H1 (cell line): ENCODE data around the gene FAT1. TPM values are rescaled to one million over a fixed set of nuclear protein-coding genes. Genes with fewer than 3 reads are reported as not detected.
A peak's percentile ranks its signal among the peaks of the same experiment; 100 is the strongest.

ENCODE experiments used
- CTCF ChIA-PET: fragments of 300-600 bp; sonication (Branson Sonifier 250); formaldehyde crosslinking; loops from one replicate; lab custom pipeline; 2021; ENCODE audit not compliant: partially characterized antibody; lab: Charles Lee
- POLR2A ChIA-PET: fragments of 300-600 bp; sonication (Branson Sonifier 250); formaldehyde crosslinking; loops from one replicate; lab custom pipeline; 2021; ENCODE audit warnings: inconsistent platforms; ENCODE audit not compliant: partially characterized antibody; lab: Charles Lee
- DNase-seq, 2 experiments: peaks; one replicate each; pipeline versions ENCODE4 v3.0.0 to v3.0.0-alpha.2; 2010 to 2022; ENCODE audit warnings: low spot score in 2 of 2, low read depth in 1 of 2, mixed read lengths in 1 of 2
- FAIRE-seq: peaks from 2 replicates; lab custom pipeline; 2011; peaks lifted over from hg19 to GRCh38; lab: Jason Lieb, UNC
- H2AFZ ChIP-seq: 2 replicates; pipeline ENCODE4 v1.8.1; 2012; ENCODE audit warnings: low read length, inconsistent platforms
- H2AK5ac ChIP-seq: 2 replicates; pipeline ENCODE4 v1.6.1; 2013; ENCODE audit warnings: low read depth, low read length
- H2BK120ac ChIP-seq: replicated peaks from 2 replicates; pipeline ENCODE3; 2013; ENCODE audit warnings: low read depth, low read length, inconsistent platforms
- H2BK12ac ChIP-seq: 2 replicates; pipeline ENCODE4 v1.6.1; 2013; ENCODE audit warnings: low read depth, low read length
- H2BK15ac ChIP-seq: 2 replicates; pipeline ENCODE4 v1.6.1; 2013; ENCODE audit warnings: low read length
- H2BK20ac ChIP-seq: 2 replicates; pipeline ENCODE4 v1.6.1; 2013; ENCODE audit warnings: low read length
- H2BK5ac ChIP-seq: 2 replicates; pipeline ENCODE4 v1.6.1; 2013; ENCODE audit warnings: low read depth, low read length
- H3K14ac ChIP-seq: 2 replicates; pipeline ENCODE4 v1.6.1; 2013; ENCODE audit warnings: inconsistent platforms; ENCODE audit not compliant: insufficient read length
- H3K18ac ChIP-seq: 2 replicates; pipeline ENCODE4 v1.6.1; 2013; ENCODE audit warnings: low read length; ENCODE audit errors: extremely low read depth
- H3K23ac ChIP-seq: 2 replicates; pipeline ENCODE4 v1.6.1; 2013; ENCODE audit warnings: inconsistent platforms; ENCODE audit not compliant: insufficient read length
- H3K23me2 ChIP-seq: 2 replicates; pipeline ENCODE4 v1.6.1; 2013; ENCODE audit warnings: low read depth, low read length
- H3K27ac ChIP-seq: 2 replicates; pipeline ENCODE4 v1.6.1; 2011; ENCODE audit warnings: low read depth, low read length, inconsistent platforms
- H3K27me3 ChIP-seq, 4 experiments: replicated peaks in 1 of 4; 1 replicate in 1 of 4; 2 replicates in 3 of 4; pipeline versions ENCODE4 v1.6.1 to v1.8.1; 2011 to 2013; ENCODE audit warnings: low read length in 3 of 4, mild to moderate bottlenecking in 3 of 4, inconsistent platforms in 2 of 4, mixed read lengths in 2 of 4, moderate library complexity in 1 of 4; ENCODE audit not compliant: control insufficient read depth in 3 of 4, insufficient read depth in 3 of 4; ENCODE audit errors: extremely low read depth in 1 of 4
- H3K36me3 ChIP-seq, 4 experiments: 2 replicates each; pipeline versions ENCODE4 v1.6.1 to v1.8.1; 2011 to 2013; ENCODE audit warnings: mild to moderate bottlenecking in 4 of 4, low read length in 3 of 4, moderate library complexity in 2 of 4, control low read depth in 1 of 4, inconsistent platforms in 1 of 4; ENCODE audit not compliant: insufficient read depth in 4 of 4, control insufficient read depth in 2 of 4
- H3K4ac ChIP-seq: replicated peaks from 2 replicates; pipeline ENCODE3; 2013; ENCODE audit warnings: low read length, low read depth, mixed read lengths, inconsistent platforms; ENCODE audit not compliant: insufficient read length
- H3K4me1 ChIP-seq, 4 experiments: replicated peaks in 1 of 4; 1 replicate in 1 of 4; 2 replicates in 3 of 4; pipeline versions ENCODE4 v1.6.1 to v1.8.1; 2011 to 2013; ENCODE audit warnings: low read length in 3 of 4, inconsistent platforms in 2 of 4, mixed read lengths in 1 of 4; ENCODE audit not compliant: insufficient read depth in 4 of 4, control insufficient read depth in 3 of 4
- H3K4me2 ChIP-seq, 2 experiments: 2 replicates each; pipeline versions ENCODE4 v1.6.1 to v1.8.1; 2011 to 2013; ENCODE audit warnings: low read depth in 2 of 2, low read length in 2 of 2, control low read depth in 1 of 2, inconsistent platforms in 1 of 2, mild to moderate bottlenecking in 1 of 2; ENCODE audit not compliant: insufficient read depth in 1 of 2
- H3K4me3 ChIP-seq, 4 experiments: fragments of 200-600, 300-600 bp in 1 of 4; sonication (generic), shearing (Covaris generic), sonication (Bioruptor Twin) in 1 of 4; 2 replicates each; pipeline versions ENCODE4 v1.5.1 to v1.8.1; 2011 to 2016; ENCODE audit warnings: low read length in 4 of 4, low read depth in 3 of 4, control low read depth in 2 of 4, inconsistent platforms in 2 of 4, mild to moderate bottlenecking in 2 of 4, mixed read lengths in 1 of 4, moderate library complexity in 1 of 4; ENCODE audit not compliant: insufficient read depth in 2 of 4; ENCODE audit errors: extremely low read depth in 1 of 4
- H3K56ac ChIP-seq: replicated peaks from 2 replicates; pipeline ENCODE3; 2013; ENCODE audit warnings: low read depth, mild to moderate bottlenecking, mixed read lengths, low read length, inconsistent platforms; ENCODE audit not compliant: insufficient read length
- H3K79me1 ChIP-seq: 2 replicates; pipeline ENCODE4 v1.6.1; 2013; ENCODE audit warnings: low read depth, low read length, control low read depth
- H3K79me2 ChIP-seq, 2 experiments: 2 replicates each; pipeline versions ENCODE4 v1.6.1 to v1.8.1; 2012 to 2013; ENCODE audit warnings: low read length in 2 of 2, mild to moderate bottlenecking in 2 of 2, inconsistent platforms in 1 of 2; ENCODE audit not compliant: insufficient read depth in 2 of 2, control insufficient read depth in 1 of 2
- H3K9ac ChIP-seq, 4 experiments: replicated peaks in 1 of 4; 1 replicate in 1 of 4; 2 replicates in 3 of 4; pipeline versions ENCODE4 v1.6.1 to v1.8.1; 2011 to 2013; ENCODE audit warnings: low read depth in 3 of 4, low read length in 3 of 4, control low read depth in 2 of 4, mild to moderate bottlenecking in 2 of 4, moderate library complexity in 2 of 4, inconsistent platforms in 1 of 4; ENCODE audit errors: extremely low read depth in 1 of 4
- H3K9me3 ChIP-seq, 2 experiments: 2 replicates each; pipeline versions ENCODE4 v1.6.1 to v1.8.1; 2012 to 2013; ENCODE audit warnings: mild to moderate bottlenecking in 2 of 2, moderate library complexity in 2 of 2, control low read depth in 1 of 2, inconsistent platforms in 1 of 2, low read depth in 1 of 2, low read length in 1 of 2, mixed read lengths in 1 of 2; ENCODE audit not compliant: insufficient read depth in 2 of 2
- H4K20me1 ChIP-seq, 2 experiments: replicated peaks in 1 of 2; 2 replicates each; pipeline versions ENCODE3 to v1.8.1; 2011 to 2013; ENCODE audit warnings: inconsistent platforms in 2 of 2, low read length in 2 of 2, mild to moderate bottlenecking in 1 of 2; ENCODE audit not compliant: insufficient read depth in 2 of 2, control insufficient read depth in 1 of 2
- H4K5ac ChIP-seq: 2 replicates; pipeline ENCODE4 v1.6.1; 2013; ENCODE audit warnings: low read length, low read depth, mixed read lengths, inconsistent platforms; ENCODE audit not compliant: insufficient read length
- H4K8ac ChIP-seq: 2 replicates; pipeline ENCODE4 v1.8.0; 2013; ENCODE audit warnings: mild to moderate bottlenecking, moderate library complexity, low read length, inconsistent platforms; ENCODE audit not compliant: insufficient read depth; ENCODE audit errors: extremely low read depth
- H4K91ac ChIP-seq: replicated peaks from 2 replicates; pipeline ENCODE3; 2013; ENCODE audit warnings: low read length, mixed read lengths, inconsistent platforms; ENCODE audit not compliant: insufficient read length
- EP300 ChIP-seq, 2 experiments: IDR thresholded peaks; 1 replicate in 1 of 2; 2 replicates in 1 of 2; pipeline ENCODE4 v1.6.1; 2011 to 2012; ENCODE audit warnings: low read depth in 2 of 2, low read length in 2 of 2, mild to moderate bottlenecking in 2 of 2, borderline replicate concordance in 1 of 2, inconsistent platforms in 1 of 2, moderate library complexity in 1 of 2
- KDM5A ChIP-seq: fragments of 200-600 bp; IDR thresholded peaks from 2 replicates; pipeline ENCODE4 v1.7.1; 2012; ENCODE audit warnings: mild to moderate bottlenecking, low read length, inconsistent platforms, mixed read lengths
- RFX5 ChIP-seq: IDR thresholded peaks from 2 replicates; pipeline ENCODE4 v1.6.1; 2011; ENCODE audit warnings: low read depth, low read length, improper control_type of control experiment, borderline replicate concordance
- SIX5 ChIP-seq: IDR thresholded peaks from 2 replicates; pipeline ENCODE4 v1.6.1; 2011; ENCODE audit warnings: mild to moderate bottlenecking, low read depth, low read length
- YY1 ChIP-seq: IDR thresholded peaks from 2 replicates; pipeline ENCODE4 v1.6.1; 2011; ENCODE audit warnings: low read depth, mild to moderate bottlenecking, low read length
- WGBS, 2 experiments: shearing (Covaris generic) in 1 of 2; methylation state at CpG; one replicate each; pipeline versions ENCODE4 v1.1.6 to v1.1.7; 2013 to 2015; ENCODE audit warnings: low lambda C conversion rate in 2 of 2, mixed read lengths in 2 of 2, inconsistent platforms in 1 of 2, low coverage in 1 of 2, missing lambda C conversion rate in 1 of 2; ENCODE audit not compliant: insufficient replicate concordance in 2 of 2, insufficient coverage in 1 of 2, insufficient read length in 1 of 2; ENCODE audit errors: extremely low coverage in 1 of 2, missing lambda C conversion rate in 1 of 2; 5-methylcytosine and 5-hydroxymethylcytosine counted together
- polyA plus RNA-seq, 7 experiments: library from polyadenylated mRNA; depleted of rRNA in 3 of 7; stranded (reverse) in 5 of 7; unstranded in 2 of 7; fragments of >200 nt in 5 of 7; fragments of 200-250 nt in 2 of 7; gene quantifications; 1 replicate in 5 of 7; 2 replicates in 1 of 7; 4 replicates in 1 of 7; pipeline versions ENCODE4 v1.2.1 to v1.2.3, GENCODE V29; 2011 to 2013; ENCODE audit warnings: missing spikeins in 2 of 7, mixed read lengths in 2 of 7
- total RNA-seq: library from RNA; stranded (reverse); fragmentation: NEBNext Ultra II Directional; extraction: Animal tissue kit (Norgen Biotek cat#: 25700); gene quantifications from 2 replicates; pipeline ENCODE4 v1.2.1, GENCODE V29; 2021

Gene FAT1
- total and polyA plus RNA-seq, 2 of the 8 experiments (the other 6 are each of a cell fraction or from before 2014, with no cell fraction given) = 94.4 to 137 TPM

DNA sequence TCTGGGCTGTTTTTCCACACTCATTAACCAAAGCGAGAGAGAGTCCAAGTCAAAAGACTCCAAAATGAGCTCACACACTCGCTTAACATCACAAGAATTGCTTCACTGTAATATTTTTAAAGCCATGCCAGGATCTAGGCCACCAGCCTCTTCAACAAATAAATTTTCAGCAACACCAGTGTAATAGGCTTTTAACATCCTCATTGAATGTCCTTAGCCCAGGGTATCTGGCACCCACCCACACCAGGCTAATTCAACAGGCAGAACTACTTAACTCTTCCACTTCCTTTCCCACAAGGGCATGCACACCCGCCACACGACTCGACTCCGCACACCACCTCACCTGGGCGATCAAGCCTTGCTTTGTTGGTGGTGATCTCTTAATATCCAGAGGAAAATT, 34.2 kb downstream of the FAT1 start:
- H3K9me3 ChIP-seq = no peaks in the 10 kb centered on the region
- peak overlapping the region; percentile 75 for H4K91ac ChIP-seq
- no peak overlapping the region for H2AFZ ChIP-seq
- peak overlapping the region; percentile 4 for H2BK120ac ChIP-seq
- no peaks in the 10 kb centered on the region for H3K27me3 ChIP-seq
- no peak overlapping the region for H2BK12ac ChIP-seq
- H3K27ac ChIP-seq = no peak overlapping the region
- no peak for DNase-seq
- H3K56ac ChIP-seq = peak overlapping the region; percentile 2
- H3K18ac ChIP-seq = peak overlapping the region; percentile 63; the same call in 1 of the 2 replicates
- H3K14ac ChIP-seq = no peak overlapping the region
- no peak overlapping the region for H2BK15ac ChIP-seq
- no peak overlapping the region for H2AK5ac ChIP-seq
- H3K23me2 ChIP-seq = peaks cover 4% of the 10 kb centered on the region; the same call in 1 of the 2 replicates
- H3K4me1 ChIP-seq = peaks cover 2 to 45% (median 31%) of the 10 kb centered on the region in 4 experiments
- peak overlapping the region; percentile 69 for H3K4ac ChIP-seq
- H3K79me1 ChIP-seq = peaks cover 4% of the 10 kb centered on the region
- WGBS, 2 experiments = 56% methylated on average over 7 of the region's 7 CpGs; no CpG with 5 or more reads in 1 of the 2 experiments
- H4K5ac ChIP-seq = peak overlapping the region; percentile 72
- peak overlapping the region in 1 of 4 experiments; percentile 49; a peak in 2 of 8 replicates for H3K4me3 ChIP-seq
- H3K9ac ChIP-seq = no peak overlapping the region
- no peak overlapping the region for H3K23ac ChIP-seq
- H2BK20ac ChIP-seq = no peak overlapping the region
- peaks cover 0 to 19% (median 0%) of the 10 kb centered on the region in 4 experiments; a peak in 2 of 8 replicates for H3K36me3 ChIP-seq
- ChIA-PET POLR2A (interaction anchor here (1.1 to 1.9 kb wide), 5 partner anchors 10 to 39 kb away, joined by 3 to 5 read pairs (median 3); no protein-coding TSS in a partner anchor), CTCF (interaction anchor here (0.9 kb wide), 1 partner anchor 37 kb away, joined by 3 read pairs; no protein-coding TSS in a partner anchor)
- H3K79me2 ChIP-seq = peaks cover 9 to 80% of the 10 kb centered on the region in 2 experiments
- no peak overlapping the region for H4K8ac ChIP-seq
- peak overlapping the region; percentile 50; the same call in 1 of the 2 replicates for H2BK5ac ChIP-seq
- TF ChIP-seq RFX5 (no peak), EP300 (IDR thresholded peaks at IDR 0.05; ENCODE audit: borderline replicate concordance in 1 of 2, low read depth in 2 of 2, low read length in 2 of 2) (no peak), YY1 (no peak), SIX5 (no peak), KDM5A (no peak)
- no peaks in the 10 kb centered on the region for H4K20me1 ChIP-seq
- no peak for FAIRE-seq
- peak overlapping the region in 1 of 2 experiments; percentile 22; a peak in 2 of 4 replicates for H3K4me2 ChIP-seq
